Testis (tissue), 3 donors: Measurements from ENCODE around the gene HOXA2. TPM values are rescaled to one million over a fixed set of nuclear protein-coding genes. Genes with fewer than 3 reads are reported as not detected.
A peak's percentile ranks its signal among the peaks of the same experiment; 100 is the strongest.

ENCODE experiments used
- DNase-seq: peaks from one replicate; pipeline ENCODE4 v3.0.0-alpha.2; 2019
- H3K27ac ChIP-seq, 2 donors: fragments of 200-600 bp; sonication (generic); one replicate each; pipeline ENCODE4 v1.5.1; 2019
- H3K27me3 ChIP-seq: fragments of 200-600 bp; sonication (generic); one replicate; pipeline ENCODE4 v1.5.1; 2019
- H3K36me3 ChIP-seq: fragments of 200-600 bp; sonication (generic); one replicate; pipeline ENCODE4 v1.5.1; 2017; ENCODE audit warnings: low read depth; ENCODE audit errors: missing control alignments
- H3K4me1 ChIP-seq: fragments of 200-600 bp; sonication (generic); one replicate; pipeline ENCODE4 v1.5.1; 2019
- H3K4me3 ChIP-seq, 2 donors: fragments of 200-600 bp; sonication (generic); one replicate each; pipeline ENCODE4 v1.5.1; 2017 to 2019
- H3K9me3 ChIP-seq: fragments of 200-600 bp; sonication (generic); one replicate; pipeline ENCODE4 v1.5.1; 2017
- CTCF ChIP-seq, 3 experiments: fragments of 450-650 bp in 2 of 3; fragments of 200-600 bp in 1 of 3; sonication (generic) in 1 of 3; IDR thresholded peaks; one replicate each; pipeline ENCODE4 v1.5.1; 2016 to 2019; ENCODE audit warnings: antibody characterized with exemption in 3 of 3, mild to moderate bottlenecking in 2 of 3, moderate library complexity in 1 of 3
- POLR2A ChIP-seq: fragments of 450-650 bp; IDR thresholded peaks from one replicate; pipeline ENCODE4 v1.6.1; 2017; ENCODE audit warnings: antibody characterized with exemption, mild to moderate bottlenecking, moderate library complexity
- WGBS, 2 donors: methylation state at CpG; one replicate each; pipeline ENCODE4 v1.1.5; 2018; 5-methylcytosine and 5-hydroxymethylcytosine counted together
- intact Hi-C: fragments of 100-400 bp; cut with DNase I; formaldehyde crosslinking; loops from one replicate; pipeline ENCODE4 v1.15.1; 2023; ENCODE audit warnings: low total_unique reads
- polyA plus RNA-seq: library from polyadenylated mRNA; stranded (reverse); fragments of 350-450 nt; fragmentation: Illumina TruSeq; extraction: RNeasy Lipid Tissue Mini Kit (QIAGEN cat#74804); gene quantifications from one replicate; pipeline ENCODE4 v1.2.3, GENCODE V29; 2014; ENCODE audit warnings: low read depth, low replicate concordance; ENCODE audit not compliant: insufficient read depth
- total RNA-seq, 2 donors: library from RNA; depleted of rRNA; stranded (reverse); fragments of >200 nt; gene quantifications; one replicate each; pipeline ENCODE4 v1.2.3, GENCODE V29; 2016

HOXA2 gene
- total and polyA plus RNA-seq, 3 donors from 2014 or later, result 0.31 to 0.32 TPM; not detected in 1

- intact Hi-C loops, result no loop called here
Observed at GRCh38 chr7:27145914-27146412, 43.5 kb upstream of the HOXA2 start.

GRCh38 chr7:27145165-27145913, 42.9 kb upstream of the HOXA2 start:
- WGBS, 2 donors, result 30 to 34% methylated on average over 43 to 47 of the region's 47 CpGs
- no peak for TF ChIP-seq CTCF (IDR thresholded peaks at IDR 0.05)
- no peak for TF ChIP-seq POLR2A
- peak; percentile 11 for DNase-seq
- Histone ChIP-seq H3K4me3 (peak overlapping the region in 1 of 2 donors; percentile 10), H3K4me1 (peaks cover 4% of the 10 kb centered on the region), H3K9me3 (no peaks in the 10 kb centered on the region), H3K36me3 (no peaks in the 10 kb centered on the region), H3K27ac (no peak overlapping the region), H3K27me3 (no peaks in the 10 kb centered on the region)
- intact Hi-C loops, result no loop called here

More at GRCh38 chr7:27145914-27146412, 43.5 kb upstream of the HOXA2 start:
- Histone ChIP-seq H3K27me3 (no peaks in the 10 kb centered on the region), H3K9me3 (no peaks in the 10 kb centered on the region), H3K36me3 (no peaks in the 10 kb centered on the region), H3K4me3 (no peak overlapping the region), H3K27ac (no peak overlapping the region), H3K4me1 (peaks cover 4% of the 10 kb centered on the region)
- no peak for DNase-seq
- 49 to 66% methylated on average over 11 of the region's 11 CpGs for WGBS, 2 donors
- TF ChIP-seq POLR2A (no peak), CTCF (IDR thresholded peaks at IDR 0.05) (no peak)

GRCh38 chr7:27144781-27145164, 42.3 kb upstream of the HOXA2 start:
- H3K27ac ChIP-seq, result no peak overlapping the region
- intact Hi-C loops, result no loop called here
- DNase-seq, result peak; percentile 12
- H3K4me1 ChIP-seq, result peaks cover 4% of the 10 kb centered on the region
- 8 to 20% methylated on average over 5 to 22 of the region's 31 CpGs for whole genome bisulfite sequencing, 2 donors
- no peak for TF ChIP-seq CTCF (IDR thresholded peaks at IDR 0.05)
- no peak for TF ChIP-seq POLR2A
- no peaks in the 10 kb centered on the region for H3K36me3 ChIP-seq
- H3K4me3 ChIP-seq, result peak overlapping the region in 1 of 2 donors; percentile 10
- no peaks in the 10 kb centered on the region for H3K27me3 ChIP-seq
- no peaks in the 10 kb centered on the region for H3K9me3 ChIP-seq

GRCh38 chr7:27143950-27144780, 41.7 kb upstream of the HOXA2 start:
- no peaks in the 10 kb centered on the region for H3K9me3 ChIP-seq
- peaks cover 4% of the 10 kb centered on the region for H3K4me1 ChIP-seq
- WGBS, 2 donors, result 24 to 30% methylated on average over 35 to 40 of the region's 40 CpGs
- H3K27me3 ChIP-seq, result no peaks in the 10 kb centered on the region
- TF ChIP-seq POLR2A, result no peak
- TF ChIP-seq CTCF (IDR thresholded peaks at IDR 0.05), result no peak
- intact Hi-C loops, result no loop called here
- H3K27ac ChIP-seq, result no peak overlapping the region
- H3K36me3 ChIP-seq, result no peaks in the 10 kb centered on the region
- H3K4me3 ChIP-seq, result peak overlapping the region in 1 of 2 donors; percentile 46
- peak; percentile 7 for DNase-seq
